Skeletal muscle satellite cell (primary cell): ENCODE measurements around the gene AMN.
"Not testable (repeated sequence)": the region's sequence is repeated elsewhere in the genome, so short reads cannot be mapped to it uniquely, and the experiment has no call there.

ENCODE experiments used
- H3K27me3 ChIP-seq: 2 replicates; pipeline ENCODE4 v1.7.0; 2013; ENCODE audit warnings: low read length; ENCODE audit not compliant: control insufficient read depth, insufficient read depth
- H3K36me3 ChIP-seq: 2 replicates; pipeline ENCODE4 v1.7.0; 2013; ENCODE audit warnings: mild to moderate bottlenecking, control low read depth, low read length; ENCODE audit not compliant: insufficient read depth
- H3K4me1 ChIP-seq: 2 replicates; pipeline ENCODE4 v1.7.0; 2013; ENCODE audit warnings: low read length; ENCODE audit not compliant: control insufficient read depth, insufficient read depth
- H3K4me2 ChIP-seq: 2 replicates; pipeline ENCODE4 v1.7.0; 2013; ENCODE audit warnings: mild to moderate bottlenecking, low read length
- H3K4me3 ChIP-seq: 2 replicates; pipeline ENCODE4 v1.7.0; 2013; ENCODE audit warnings: low read length
- H3K9ac ChIP-seq: 2 replicates; pipeline ENCODE4 v1.7.0; 2013; ENCODE audit warnings: mild to moderate bottlenecking, low read depth, low read length, moderate library complexity
- H3K9me3 ChIP-seq: replicated peaks from 2 replicates; pipeline ENCODE4 v1.7.0; 2013; ENCODE audit warnings: mild to moderate bottlenecking, control low read depth, low read length

AMN gene

GRCh38 chr14:102888748-102889147 lies 33.7 kb upstream of the AMN start:
- Histone ChIP-seq H3K9ac (no peak overlapping the region), H3K27me3 (no peaks in the 10 kb centered on the region), H3K4me2 (no peak overlapping the region), H3K4me3 (no peak overlapping the region), H3K9me3 (no peaks in the 10 kb centered on the region), H3K36me3 (peaks cover 20% of the 10 kb centered on the region), H3K4me1 (peaks cover 5% of the 10 kb centered on the region)

GRCh38 chr14:102889615-102890014 lies 32.8 kb upstream of the AMN start:
- peaks cover 19% of the 10 kb centered on the region for H3K36me3 ChIP-seq
- no peak overlapping the region for H3K4me2 ChIP-seq
- H3K9me3 ChIP-seq = no peaks in the 10 kb centered on the region
- H3K4me1 ChIP-seq = peaks cover 5% of the 10 kb centered on the region
- H3K27me3 ChIP-seq = no peaks in the 10 kb centered on the region
- H3K4me3 ChIP-seq = no peak overlapping the region
- no peak overlapping the region for H3K9ac ChIP-seq

- no peak overlapping the region for H3K4me3 ChIP-seq
- peaks cover 5% of the 10 kb centered on the region for H3K4me1 ChIP-seq
- H3K4me2 ChIP-seq = no peak overlapping the region
- no peak overlapping the region for H3K9ac ChIP-seq
- no peaks in the 10 kb centered on the region for H3K27me3 ChIP-seq
- no peaks in the 10 kb centered on the region for H3K9me3 ChIP-seq
- H3K36me3 ChIP-seq = peaks cover 25% of the 10 kb centered on the region
Observed at GRCh38 chr14:102891111-102891510, 31.4 kb upstream of the AMN start.

- no peaks in the 10 kb centered on the region for H3K27me3 ChIP-seq
- H3K4me3 ChIP-seq = no peak overlapping the region
- H3K36me3 ChIP-seq = peaks cover 25% of the 10 kb centered on the region
- no peaks in the 10 kb centered on the region for H3K9me3 ChIP-seq
- H3K4me1 ChIP-seq = peaks cover 5% of the 10 kb centered on the region
- no peak overlapping the region for H3K9ac ChIP-seq
- H3K4me2 ChIP-seq = no peak overlapping the region
Observed at GRCh38 chr14:102891556-102891955, 30.9 kb upstream of the AMN start.

GRCh38 chr14:102892651-102893050 lies 29.8 kb upstream of the AMN start:
- no peaks in the 10 kb centered on the region for H3K9me3 ChIP-seq
- no peak overlapping the region for H3K4me2 ChIP-seq
- no peak overlapping the region for H3K4me3 ChIP-seq
- peaks cover 20% of the 10 kb centered on the region for H3K36me3 ChIP-seq
- H3K9ac ChIP-seq = no peak overlapping the region
- peaks cover 5% of the 10 kb centered on the region for H3K4me1 ChIP-seq
- no peaks in the 10 kb centered on the region for H3K27me3 ChIP-seq

- Histone ChIP-seq H3K9me3 (no peaks in the 10 kb centered on the region), H3K9ac (no peak overlapping the region), H3K4me2 (no peak overlapping the region), H3K36me3 (peaks cover 17% of the 10 kb centered on the region), H3K4me3 (no peak overlapping the region), H3K27me3 (no peaks in the 10 kb centered on the region), H3K4me1 (peaks cover 5% of the 10 kb centered on the region)
Observed at GRCh38 chr14:102893452-102893851, 29.0 kb upstream of the AMN start.

GRCh38 chr14:102896735-102897134 lies 25.7 kb upstream of the AMN start:
- not testable (repeated sequence) for H3K9me3 ChIP-seq, H3K4me1 ChIP-seq, H3K9ac ChIP-seq, H3K4me2 ChIP-seq, H3K4me3 ChIP-seq, H3K27me3 ChIP-seq
- H3K36me3 ChIP-seq = peaks cover 16% of the 10 kb centered on the region

GRCh38 chr14:102897299-102898027 lies 25.0 kb upstream of the AMN start:
- Histone ChIP-seq H3K4me1 (peaks cover 5% of the 10 kb centered on the region), H3K9me3 (no peaks in the 10 kb centered on the region), H3K27me3 (no peaks in the 10 kb centered on the region), H3K4me3 (no peak overlapping the region), H3K4me2 (no peak overlapping the region), H3K9ac (no peak overlapping the region), H3K36me3 (peaks cover 16% of the 10 kb centered on the region)

- Histone ChIP-seq H3K9ac (no peak overlapping the region), H3K9me3 (no peaks in the 10 kb centered on the region), H3K4me2 (no peak overlapping the region), H3K27me3 (no peaks in the 10 kb centered on the region), H3K4me1 (peaks cover 4% of the 10 kb centered on the region), H3K4me3 (no peak overlapping the region), H3K36me3 (peaks cover 16% of the 10 kb centered on the region)
Observed at GRCh38 chr14:102898298-102898697, 24.2 kb upstream of the AMN start.

- Histone ChIP-seq H3K4me1 (no peaks in the 10 kb centered on the region), H3K9ac (no peak overlapping the region), H3K36me3 (peaks cover 16% of the 10 kb centered on the region)
Observed at GRCh38 chr14:102898776-102899515, 23.5 kb upstream of the AMN start.

GRCh38 chr14:102899516-102899900 lies 23.0 kb upstream of the AMN start:
- peaks cover 16% of the 10 kb centered on the region for H3K36me3 ChIP-seq
- H3K9ac ChIP-seq = no peak overlapping the region
- H3K27me3 ChIP-seq = no peaks in the 10 kb centered on the region
- H3K4me1 ChIP-seq = no peaks in the 10 kb centered on the region
- no peaks in the 10 kb centered on the region for H3K9me3 ChIP-seq
- no peak overlapping the region for H3K4me3 ChIP-seq
- H3K4me2 ChIP-seq = no peak overlapping the region

More at GRCh38 chr14:102898776-102899515, 23.5 kb upstream of the AMN start:
- Histone ChIP-seq H3K4me2 (no peak overlapping the region), H3K4me3 (no peak overlapping the region), H3K27me3 (no peaks in the 10 kb centered on the region), H3K9me3 (no peaks in the 10 kb centered on the region)
